Adrenal gland (tissue), 12 donors: Measurements from ENCODE around the gene STRA6. TPM values are rescaled to one million over a fixed set of nuclear protein-coding genes. Genes with fewer than 3 reads are reported as not detected.

Experiments used
- DNase-seq, 7 donors: peaks; one replicate each; pipeline ENCODE4 v3.0.0-alpha.2; 2019 to 2020
- H3K27ac ChIP-seq, 5 donors: fragments of 200-600 bp; sonication (generic) in 4 of 5; 1 replicate in 3 of 5; 2 replicates in 2 of 5; pipeline versions ENCODE4 v1.5.1 to v1.8.0; 2016 to 2020; ENCODE audit warnings: mild to moderate bottlenecking in 1 of 5
- H3K27me3 ChIP-seq: fragments of 200-600 bp; 2 replicates; pipeline ENCODE4 v1.8.0; 2021
- H3K36me3 ChIP-seq, 2 donors: fragments of 200-600 bp; replicated peaks in 1 of 2; 1 replicate in 1 of 2; 2 replicates in 1 of 2; pipeline versions ENCODE4 v1.5.1 to v1.8.0; 2018 to 2022
- H3K4me1 ChIP-seq, 2 donors: fragments of 200-600 bp; replicated peaks in 1 of 2; 1 replicate in 1 of 2; 2 replicates in 1 of 2; pipeline versions ENCODE4 v1.5.1 to v1.8.0; 2018 to 2021
- H3K4me3 ChIP-seq, 4 donors: fragments of 200-600 bp; sonication (generic) in 3 of 4; one replicate each; pipeline ENCODE4 v1.5.1; 2016 to 2018
- H3K9me3 ChIP-seq, 3 donors: fragments of 200-600 bp; sonication (generic) in 1 of 3; replicated peaks in 1 of 3; 1 replicate in 2 of 3; 2 replicates in 1 of 3; pipeline versions ENCODE4 v1.5.1 to v1.8.0; 2016 to 2021
- POLR2A ChIP-seq, 2 donors: fragments of 450-650 bp; IDR thresholded peaks; one replicate each; pipeline ENCODE4 v1.6.1; 2017; ENCODE audit warnings: antibody characterized with exemption in 2 of 2, mild to moderate bottlenecking in 2 of 2, moderate library complexity in 1 of 2
- WGBS, 4 donors: extraction: QIAGEN DNeasy Blood & Tissue Kit in 2 of 4; methylation state at CpG; one replicate each; pipeline versions ENCODE4 v1.1.5 to v1.1.7; 2013 to 2017; 5-methylcytosine and 5-hydroxymethylcytosine counted together
- intact Hi-C, 2 donors: fragments of 100-400 bp; cut with DNase I; formaldehyde crosslinking; loops; one replicate each; pipeline versions ENCODE4 v1.14.1 to v1.15.0; 2022 to 2023
- polyA plus RNA-seq, 3 donors: library from polyadenylated mRNA; stranded (reverse); fragments of 200-250 nt in 2 of 3; fragments of 350-450 nt in 1 of 3; fragmentation: Illumina TruSeq in 1 of 3; extraction: RNeasy Lipid Tissue Mini Kit (QIAGEN cat#74804) in 1 of 3; gene quantifications; one replicate each; pipeline ENCODE4 v1.2.3, GENCODE V29; 2013 to 2014
- total RNA-seq, 9 donors: library from RNA; depleted of rRNA in 4 of 9; stranded (reverse); fragments of >200 nt in 4 of 9; fragments of 120-200 nt in 1 of 9; fragmentation: NEBNext Ultra II Directional in 1 of 9; extraction: Animal tissue kit (Norgen Biotek cat#: 25700) in 1 of 9; gene quantifications; one replicate each; pipeline versions ENCODE4 v1.1.0 to v1.2.4, GENCODE V29; 2013 to 2023
- TF ChIP-seq, protein P1 (sequence below), 6 experiments: fragments of 450-650 bp in 4 of 6; fragments of 200-600 bp in 2 of 6; sonication (generic) in 1 of 6; IDR thresholded peaks; 1 replicate in 5 of 6; 2 replicates in 1 of 6; pipeline versions ENCODE4 v1.5.1 to v1.8.0; 2016 to 2021; ENCODE audit warnings: antibody characterized with exemption in 6 of 6, mild to moderate bottlenecking in 2 of 6, moderate library complexity in 1 of 6
- donor health status: healthy with polysubstance abuse.
- donor health status: Bipolar disorder and iron deficiency.
- donor health status: DM: yes; HTN: yes; CAD: no.
- donor health status: DM: no; HTN: no; CAD: no.
- donor health status: DM: no; HTN: no; CAD: no.
- donor health status: DM: yes; HTN: yes; CAD: no.

The STRA6 gene
- total and polyA plus RNA-seq, 12 donors: 0.22 to 12.6 (median 3.1) TPM; not detected in 2

- Histone ChIP-seq H3K27me3 (no peaks in the 10 kb centered on the region), H3K27ac (peak within 1 kb of the TSS in 2 of 5 donors; percentile 47 to 77), H3K36me3 (no peaks in the 10 kb centered on the region), H3K4me1 (peaks cover 7 to 17% of the 10 kb centered on the region in 2 donors), H3K9me3 (no peaks in the 10 kb centered on the region), H3K4me3 (peak within 1 kb of the TSS in 1 of 4 donors; percentile 38)
- DNase-seq: peak in 1 of 7 donors; percentile 50
- intact Hi-C loops: no loop called here
- TF ChIP-seq POLR2A (IDR thresholded peaks at IDR 0.05): no peak
- TF ChIP-seq, protein P1, sequence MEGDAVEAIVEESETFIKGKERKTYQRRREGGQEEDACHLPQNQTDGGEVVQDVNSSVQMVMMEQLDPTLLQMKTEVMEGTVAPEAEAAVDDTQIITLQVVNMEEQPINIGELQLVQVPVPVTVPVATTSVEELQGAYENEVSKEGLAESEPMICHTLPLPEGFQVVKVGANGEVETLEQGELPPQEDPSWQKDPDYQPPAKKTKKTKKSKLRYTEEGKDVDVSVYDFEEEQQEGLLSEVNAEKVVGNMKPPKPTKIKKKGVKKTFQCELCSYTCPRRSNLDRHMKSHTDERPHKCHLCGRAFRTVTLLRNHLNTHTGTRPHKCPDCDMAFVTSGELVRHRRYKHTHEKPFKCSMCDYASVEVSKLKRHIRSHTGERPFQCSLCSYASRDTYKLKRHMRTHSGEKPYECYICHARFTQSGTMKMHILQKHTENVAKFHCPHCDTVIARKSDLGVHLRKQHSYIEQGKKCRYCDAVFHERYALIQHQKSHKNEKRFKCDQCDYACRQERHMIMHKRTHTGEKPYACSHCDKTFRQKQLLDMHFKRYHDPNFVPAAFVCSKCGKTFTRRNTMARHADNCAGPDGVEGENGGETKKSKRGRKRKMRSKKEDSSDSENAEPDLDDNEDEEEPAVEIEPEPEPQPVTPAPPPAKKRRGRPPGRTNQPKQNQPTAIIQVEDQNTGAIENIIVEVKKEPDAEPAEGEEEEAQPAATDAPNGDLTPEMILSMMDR (IDR thresholded peaks at IDR 0.05): no peak
- WGBS, 4 donors: 64 to 69% (median 65%) methylated on average over 5 to 20 of the region's 20 CpGs
Measured at GRCh38 chr15:74173380-74174218, 29.0 kb downstream of the STRA6 start, which contains the start of gene ISLR. ISLR (plus strand) TSS chr15:74173710; CDS start chr15:74174859, 1,149 bp downstream.

GRCh38 chr15:74172701-74173379 is 29.7 kb downstream of the STRA6 start:
- intact Hi-C loops: no loop called here
- H3K36me3 ChIP-seq: no peaks in the 10 kb centered on the region
- no peak for TF ChIP-seq POLR2A (IDR thresholded peaks at IDR 0.05)
- TF ChIP-seq, protein P1 (IDR thresholded peaks at IDR 0.05): no peak
- DNase-seq: peak in 5 of 7 donors; percentile 32 to 59 (median 47)
- H3K27ac ChIP-seq: peak overlapping the region in 2 of 5 donors; percentile 47 to 77
- no peaks in the 10 kb centered on the region for H3K9me3 ChIP-seq
- no peaks in the 10 kb centered on the region for H3K27me3 ChIP-seq
- H3K4me1 ChIP-seq: peaks cover 10 to 16% of the 10 kb centered on the region in 2 donors
- H3K4me3 ChIP-seq: no peak overlapping the region
- WGBS, 4 donors: 68 to 74% (median 69%) methylated on average over 10 to 13 of the region's 13 CpGs

GRCh38 chr15:74171965-74172541 is 30.5 kb downstream of the STRA6 start:
- no peak for TF ChIP-seq POLR2A (IDR thresholded peaks at IDR 0.05)
- TF ChIP-seq, protein P1 (IDR thresholded peaks at IDR 0.05): no peak
- Histone ChIP-seq H3K27ac (peak overlapping the region in 2 of 5 donors; percentile 33 to 77), H3K27me3 (no peaks in the 10 kb centered on the region), H3K4me1 (peaks cover 10 to 14% of the 10 kb centered on the region in 2 donors), H3K9me3 (no peaks in the 10 kb centered on the region), H3K36me3 (no peaks in the 10 kb centered on the region), H3K4me3 (no peak overlapping the region)
- intact Hi-C loops: no loop called here
- 67 to 100% (median 93%) methylated on average over 1 of the region's 1 CpG for WGBS, 4 donors
- DNase-seq: no peak
